Iris pigment epithelial cell (primary cell): ENCODE measurements around the gene LRP1B.
A peak's percentile ranks its signal among the peaks of the same experiment; 100 is the strongest.

ENCODE experiments used
- DNase-seq: peaks from one replicate; pipeline ENCODE4 v3.0.0-alpha.2; 2011; ENCODE audit warnings: low read depth

LRP1B gene

DNA sequence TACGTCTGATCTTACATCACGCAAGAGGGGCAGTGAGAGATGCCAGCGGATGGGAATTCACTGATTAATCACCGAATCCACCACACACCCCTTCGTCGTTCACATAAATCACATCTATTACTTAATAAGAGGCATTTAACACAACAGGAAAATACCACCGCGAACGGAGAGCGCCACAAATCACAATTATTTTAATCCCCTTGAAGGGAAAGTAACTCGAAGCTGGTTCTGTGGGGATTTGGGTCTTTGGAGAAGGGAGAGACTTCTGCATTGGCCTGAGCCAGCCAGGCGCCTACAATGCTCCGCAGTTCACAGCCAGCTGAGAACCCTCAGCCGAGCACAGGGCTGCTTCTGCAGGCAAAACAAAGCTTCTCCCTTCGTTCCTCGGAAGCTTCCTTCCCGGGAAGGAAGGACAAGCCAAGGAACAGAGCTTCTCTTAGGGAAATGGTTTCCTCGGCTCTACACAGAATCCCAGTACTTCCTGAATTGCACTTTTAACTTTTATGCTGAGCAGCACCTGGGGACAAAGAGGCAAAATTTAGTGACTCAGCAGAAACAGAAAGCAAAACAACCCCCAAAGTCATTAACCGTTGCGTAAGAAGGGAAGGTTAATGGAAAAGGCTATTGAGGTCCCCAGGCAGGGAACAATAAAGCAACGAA is at the start of gene LRP1B:
TSS of gene LRP1B (minus strand) at position 7 of the 660 bp plus-strand sequence. CDS start 287 bp downstream, outside the sequence.
- peak; percentile 43 for DNase-seq

DNA sequence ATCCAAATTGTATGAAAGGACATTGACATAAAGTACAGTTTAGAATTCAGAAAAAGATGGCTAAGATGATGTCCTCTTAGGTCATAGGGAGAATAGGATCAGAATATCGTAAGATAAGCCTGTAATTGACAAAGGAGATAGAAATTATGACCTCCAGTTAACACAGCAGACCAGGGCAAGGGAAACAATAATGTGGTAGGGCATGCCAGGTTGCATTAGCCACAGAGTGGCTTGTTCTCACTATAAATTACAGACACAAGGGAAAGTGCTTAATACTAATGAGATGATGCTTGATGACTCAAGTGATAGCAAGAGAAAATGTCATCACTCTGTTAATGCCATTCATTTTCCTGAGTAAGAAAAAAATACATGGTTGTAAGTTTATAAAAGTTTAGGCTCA is 48.9 kb upstream of the LRP1B start:
- no peak for DNase-seq

DNA sequence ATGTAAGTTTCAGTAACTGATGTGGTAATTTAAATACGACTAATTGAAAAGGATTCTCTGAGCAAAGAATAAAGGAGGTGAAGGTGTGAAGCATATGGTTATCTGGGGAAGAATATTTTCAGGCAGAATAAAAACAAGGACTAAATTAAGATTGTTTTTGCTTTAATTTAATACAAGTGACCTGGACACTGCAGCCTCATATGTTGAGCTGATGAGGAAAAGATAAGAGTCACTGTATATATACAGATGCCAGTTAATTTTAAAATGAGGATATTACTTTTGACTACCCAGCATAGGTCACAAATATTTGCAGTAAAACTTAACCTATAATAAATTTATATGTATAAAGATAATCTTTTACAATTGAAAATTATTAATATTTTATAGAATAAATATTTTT is 47.8 kb upstream of the LRP1B start:
- DNase-seq: no peak

DNA sequence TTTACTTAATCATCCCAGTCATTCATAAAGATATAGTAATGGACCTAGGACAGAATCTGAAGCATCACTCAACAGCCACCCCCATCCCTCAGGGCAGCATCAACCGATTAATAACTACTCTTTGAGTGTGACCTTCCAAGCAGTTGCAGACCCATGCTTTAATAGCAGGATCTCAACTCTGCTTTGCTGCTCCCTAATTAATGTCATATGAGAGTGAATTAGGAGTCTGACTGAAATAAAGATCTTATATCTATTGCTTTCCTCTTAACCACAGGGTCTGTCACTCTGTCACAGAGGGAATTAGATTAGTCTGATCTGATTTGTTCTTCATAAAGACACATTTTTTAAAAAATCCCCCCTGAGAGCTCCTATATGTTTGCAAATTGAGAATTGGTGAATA is 46.1 kb upstream of the LRP1B start:
- no peak for DNase-seq

DNA sequence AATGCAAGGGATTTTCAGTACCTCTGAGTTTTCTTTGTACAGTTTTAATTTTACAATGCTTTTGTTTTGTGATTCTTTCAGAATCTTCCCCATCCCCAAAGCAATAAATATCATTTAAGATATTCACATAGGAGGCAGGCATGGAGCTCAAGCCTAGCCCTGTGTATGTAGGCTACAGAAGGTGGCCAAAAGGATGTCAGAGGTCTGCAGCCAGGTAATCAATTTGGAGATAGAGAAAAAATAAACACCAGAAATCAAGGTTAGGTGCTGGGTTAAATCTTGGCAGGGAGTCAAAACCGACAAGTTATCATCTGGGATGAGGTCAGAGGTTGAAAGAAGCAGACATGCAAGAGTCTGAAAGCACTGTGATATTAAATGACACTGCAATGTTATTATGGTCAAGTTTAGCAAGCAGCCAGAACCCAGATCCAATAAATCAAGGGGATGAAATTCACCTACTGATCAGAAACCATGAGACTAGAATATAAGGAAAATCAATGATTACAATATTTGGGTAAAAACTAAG is 45.1 kb upstream of the LRP1B start:
- DNase-seq: no peak

DNA sequence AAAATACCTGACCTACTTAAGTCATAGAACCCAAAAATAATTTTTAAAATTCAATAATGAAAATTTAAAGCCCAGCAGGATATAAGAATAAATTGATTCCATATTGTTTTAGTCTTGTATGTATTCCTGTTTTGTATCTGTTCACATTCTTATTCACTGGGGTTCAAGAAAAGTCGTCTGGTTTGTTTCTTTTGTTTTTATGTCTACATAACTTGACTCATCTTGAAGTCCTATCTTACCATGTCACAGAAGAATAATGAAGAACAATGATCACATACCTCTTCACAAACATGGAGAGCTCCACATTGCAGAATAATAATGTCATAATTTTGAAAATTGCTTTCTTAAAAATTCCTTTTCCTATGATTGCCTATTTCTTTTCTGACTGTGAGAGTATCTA is 43.4 kb upstream of the LRP1B start:
- no peak for DNase-seq

DNA sequence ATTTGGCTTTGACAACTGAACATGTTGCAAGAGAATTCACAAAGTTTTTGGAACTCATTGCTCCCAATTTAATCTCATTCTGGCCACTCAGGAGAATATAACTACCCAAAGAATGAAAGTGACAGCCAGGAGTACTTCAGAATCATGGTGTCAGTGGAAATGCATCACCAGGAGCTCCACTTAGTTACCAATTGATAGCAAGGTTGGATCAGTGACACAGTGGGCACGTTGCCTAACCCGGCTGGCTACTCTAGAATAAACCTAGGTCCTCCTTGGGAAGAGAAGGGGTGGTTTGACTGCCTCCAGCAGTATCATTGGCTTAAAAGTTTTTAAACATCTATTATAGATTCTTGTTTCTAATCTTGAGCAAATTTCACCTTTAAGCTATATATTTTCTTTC is 40.0 kb upstream of the LRP1B start:
- no peak for DNase-seq

DNA sequence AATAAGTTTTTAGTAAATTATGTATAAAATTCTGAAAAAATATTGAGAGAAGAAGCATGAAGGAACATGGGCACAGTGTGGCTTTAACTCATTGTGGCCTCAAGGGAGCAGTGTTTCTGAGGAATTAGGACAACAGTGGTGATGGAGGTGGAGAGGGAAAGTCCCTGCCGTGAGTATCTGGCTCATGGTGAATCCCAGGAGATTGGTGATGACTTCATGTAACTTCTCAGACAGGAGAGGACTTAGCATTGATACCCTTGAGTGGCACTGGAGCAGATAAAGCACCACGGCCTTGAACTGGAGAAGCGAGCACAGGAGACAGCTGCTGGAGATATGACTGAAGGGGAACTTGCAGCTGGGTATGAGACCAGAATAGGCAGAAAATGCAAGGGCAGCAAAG is 35.0 kb upstream of the LRP1B start:
- peak; percentile 86 for DNase-seq

DNA sequence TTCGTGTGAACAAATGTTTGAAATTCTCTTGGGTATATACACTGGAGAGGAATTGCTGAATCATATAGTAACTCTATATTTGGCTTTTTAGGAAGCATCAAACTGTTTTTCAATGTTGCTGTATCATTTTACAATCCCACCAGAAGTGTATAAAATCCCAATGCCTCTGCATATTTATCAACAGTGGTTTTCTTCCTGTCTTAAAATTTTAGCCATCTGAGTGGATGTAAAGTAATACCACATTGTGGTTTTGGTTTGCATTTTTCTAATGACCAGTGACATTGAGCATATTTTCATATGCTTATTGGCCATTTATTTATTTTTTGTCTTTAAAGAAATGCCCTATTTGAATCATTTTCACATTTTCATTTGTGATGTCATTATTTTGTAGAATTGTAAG is 22.8 kb upstream of the LRP1B start:
- peak; percentile 42 for DNase-seq

DNA sequence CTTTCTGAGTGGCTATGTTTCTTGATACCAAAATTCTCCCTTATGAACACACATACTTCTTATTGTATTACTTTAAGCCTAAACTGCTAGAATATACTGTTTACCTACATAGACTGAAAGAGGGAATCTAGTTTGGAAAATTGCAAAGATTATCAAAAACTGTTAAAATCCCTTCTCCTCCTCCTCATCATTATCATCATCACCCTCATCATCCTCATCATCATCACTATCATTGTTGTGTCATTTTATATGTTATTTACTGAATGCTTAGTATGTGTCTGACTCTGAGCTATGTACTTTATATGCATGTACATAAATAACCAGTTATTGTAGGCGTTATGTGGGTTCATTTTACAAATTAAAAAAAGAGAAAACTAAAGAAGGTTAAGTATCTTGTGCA is 19.6 kb upstream of the LRP1B start:
- no peak for DNase-seq

DNA sequence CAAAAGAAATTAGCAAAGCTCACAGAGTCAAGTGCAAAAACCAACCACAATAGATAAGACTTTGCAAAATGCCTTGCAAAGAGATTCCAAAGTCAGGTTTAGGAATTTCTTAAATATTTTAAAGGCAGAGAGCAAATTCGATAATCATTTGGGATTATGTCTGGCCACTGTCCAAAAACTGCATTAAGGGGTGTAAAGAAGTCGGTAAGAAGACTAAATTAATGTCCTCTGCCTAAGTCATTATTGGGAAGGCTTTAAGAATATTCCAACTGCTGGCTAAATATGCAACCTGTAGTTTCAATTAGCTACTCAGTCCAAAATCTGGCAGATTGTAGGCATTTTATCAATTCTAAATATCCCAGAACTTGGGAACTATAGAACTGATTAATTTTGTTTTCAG is 13.7 kb upstream of the LRP1B start:
- DNase-seq: no peak

DNA sequence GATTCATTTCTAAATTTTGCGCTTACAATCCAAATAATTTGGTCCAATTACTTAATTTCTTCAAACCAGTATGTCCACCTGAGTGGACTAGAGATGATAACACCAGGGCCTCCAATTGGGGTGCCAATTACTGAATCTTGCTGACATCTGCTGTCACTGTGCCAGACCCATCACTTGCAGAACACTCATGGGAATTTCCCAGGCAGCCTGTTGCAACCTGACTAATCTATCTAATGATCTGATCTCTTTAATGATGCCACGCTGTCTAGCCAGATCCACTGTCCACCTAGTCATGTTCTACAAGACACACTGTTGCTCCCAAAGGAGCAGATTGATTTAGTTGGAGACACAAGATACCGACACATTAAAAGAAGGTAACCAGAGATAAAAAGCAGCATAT is 11.8 kb upstream of the LRP1B start:
- DNase-seq: peak; percentile 40

DNA sequence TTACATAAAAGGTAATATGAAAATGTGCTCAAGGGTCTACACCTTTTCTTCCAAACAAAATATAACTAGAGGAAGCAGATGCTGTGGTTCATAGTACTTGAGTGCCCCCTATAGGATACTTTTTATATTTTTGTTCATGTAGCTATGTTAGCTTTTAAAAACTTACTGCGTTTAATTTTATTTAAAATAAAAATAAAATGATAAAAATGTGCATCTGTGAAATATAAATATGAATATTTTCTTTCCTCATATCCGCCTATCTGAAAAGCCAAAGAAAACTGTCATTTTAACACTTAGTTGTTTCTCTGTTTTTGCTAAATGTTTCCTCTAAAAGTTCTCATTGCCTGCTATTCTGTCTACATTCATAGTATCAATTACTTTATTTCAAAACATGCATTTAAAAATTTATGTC is 9.6 kb upstream of the LRP1B start:
- DNase-seq: peak; percentile 29

DNA sequence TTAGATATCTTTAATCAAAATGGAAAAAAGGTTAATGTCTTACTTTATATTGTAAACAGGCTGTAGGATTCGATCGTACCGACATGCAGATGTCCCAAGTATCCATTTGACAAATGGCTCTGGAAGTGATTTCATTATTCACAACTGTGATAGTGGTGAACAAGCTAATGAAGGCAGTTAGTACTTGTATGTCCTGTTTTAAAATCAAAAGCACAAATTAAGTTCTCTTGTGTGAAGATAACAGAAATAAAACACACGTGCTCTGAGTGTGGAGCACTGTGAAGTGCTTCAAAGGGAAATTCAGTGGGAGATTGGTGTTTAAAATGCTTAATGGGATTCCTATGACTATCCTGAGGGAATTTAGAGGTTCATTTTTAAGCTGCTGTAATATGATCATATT is 8.6 kb upstream of the LRP1B start:
- DNase-seq: no peak

DNA sequence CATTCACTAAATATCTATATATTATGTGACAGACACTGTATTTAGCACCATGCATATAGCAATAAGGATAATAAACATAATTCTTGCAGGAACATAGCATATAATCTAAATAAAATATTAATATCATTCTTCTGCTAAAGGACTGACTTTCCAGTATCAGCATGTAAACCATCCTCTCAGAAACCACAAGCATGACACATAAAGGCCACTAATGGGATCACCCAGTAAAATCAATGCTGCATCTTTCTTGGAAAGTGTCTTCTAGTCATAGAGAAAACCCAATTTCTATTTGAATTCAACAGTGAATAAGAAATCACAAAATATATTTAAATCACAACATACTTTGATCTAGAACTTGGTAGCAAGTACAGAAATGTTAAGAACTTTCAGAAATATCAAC is 5.8 kb upstream of the LRP1B start:
- no peak for DNase-seq

DNA sequence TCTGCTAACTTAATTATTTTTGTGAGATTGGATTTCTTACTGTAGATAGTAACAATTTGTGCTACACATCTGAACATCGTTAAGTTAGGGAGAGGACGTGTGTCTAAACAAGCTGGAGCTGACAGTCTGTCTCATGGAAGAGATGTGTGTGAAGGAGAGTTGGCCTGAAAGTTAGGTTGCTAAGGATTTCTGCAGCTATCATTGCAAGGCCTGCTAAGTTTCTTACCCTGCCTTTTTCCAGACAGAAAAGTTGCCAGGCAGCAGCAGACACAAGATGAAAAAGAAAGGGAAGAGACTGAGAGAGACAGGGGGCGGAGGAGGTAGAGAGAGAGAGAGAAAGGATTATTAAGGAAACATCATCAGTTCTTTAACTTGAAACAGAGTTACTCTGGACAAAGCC is 4.1 kb upstream of the LRP1B start:
- DNase-seq: no peak

DNA sequence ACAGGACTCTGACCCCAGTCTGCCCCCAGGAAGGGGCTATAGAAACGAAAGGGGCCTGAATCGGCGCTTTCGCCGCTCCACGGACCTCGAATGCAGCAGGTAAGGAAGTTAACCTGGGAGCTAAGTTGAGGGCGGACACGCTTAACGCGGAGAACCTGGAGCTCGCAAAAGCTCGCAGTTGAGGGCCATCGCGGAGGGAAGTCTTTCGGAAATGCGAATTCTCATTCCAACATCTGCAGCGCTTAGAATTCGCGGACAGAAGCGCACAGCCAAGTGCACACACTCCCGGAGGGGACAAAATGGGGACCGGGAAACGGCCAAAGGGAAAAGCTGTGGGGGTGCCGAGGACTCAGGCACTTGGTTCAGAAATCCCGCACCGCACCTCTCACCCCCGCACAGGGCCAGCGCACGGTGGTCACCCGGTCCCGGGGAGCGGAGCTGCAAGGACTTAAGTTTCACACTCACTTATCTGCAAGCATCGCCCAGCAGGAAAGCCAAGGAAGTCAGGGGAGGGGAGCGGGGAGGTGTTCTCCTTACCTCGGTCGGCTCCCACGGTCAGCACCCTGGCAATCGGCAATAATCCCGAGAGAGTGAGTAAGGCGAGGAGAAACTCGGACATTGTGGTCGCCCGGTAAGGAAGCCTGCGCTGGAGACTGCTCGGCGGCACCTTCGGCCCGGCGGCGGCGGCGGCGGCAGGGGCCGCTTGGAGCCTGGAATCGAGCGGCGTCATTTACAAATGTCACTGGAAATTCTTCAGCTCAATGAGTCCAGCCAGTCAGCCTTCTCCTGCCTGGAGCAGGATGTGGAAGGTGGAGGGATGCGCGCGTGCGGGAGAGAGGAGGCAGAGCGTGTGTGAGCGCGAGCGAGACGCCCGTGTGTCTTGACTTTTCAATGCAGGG is 456 bp downstream of the LRP1B start:
- DNase-seq: peak; percentile 68

DNA sequence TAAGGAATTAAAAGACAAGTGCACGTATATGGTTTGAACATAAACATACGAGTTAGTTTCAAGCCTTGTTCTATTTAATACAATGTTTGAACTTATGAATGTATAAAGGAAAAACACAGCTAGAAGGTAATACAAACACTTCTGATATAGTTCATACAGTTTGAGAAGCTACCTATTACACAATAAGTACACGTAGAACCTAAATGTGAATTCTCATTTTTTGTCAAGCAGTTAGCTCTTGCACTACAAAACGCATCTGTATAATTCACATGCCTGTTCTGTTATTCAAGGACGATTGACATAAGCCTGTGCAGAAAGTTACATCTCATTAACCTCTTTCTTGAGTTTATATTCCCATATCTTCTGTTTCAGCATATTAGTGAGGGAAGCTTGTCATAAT is 2.7 kb downstream of the LRP1B start:
- DNase-seq: no peak

DNA sequence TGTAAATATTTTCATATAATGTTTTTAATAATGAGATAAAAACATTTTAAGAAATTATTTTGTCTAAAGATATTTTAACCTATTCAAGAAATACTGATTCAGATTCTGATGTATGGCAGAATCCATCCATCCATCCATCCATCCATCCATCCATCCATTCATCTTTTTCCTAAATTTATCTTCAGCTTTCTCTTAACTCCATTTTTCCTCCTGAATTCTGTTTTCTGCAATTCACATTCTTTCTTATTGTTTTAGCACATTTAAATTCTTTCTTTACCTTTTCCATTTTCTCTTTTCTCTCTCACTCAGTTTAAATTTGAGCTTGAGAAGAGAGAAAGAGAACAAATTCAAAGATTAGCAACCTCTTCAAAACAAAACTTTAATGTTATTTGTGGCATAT is 3.6 kb downstream of the LRP1B start:
- no peak for DNase-seq

DNA sequence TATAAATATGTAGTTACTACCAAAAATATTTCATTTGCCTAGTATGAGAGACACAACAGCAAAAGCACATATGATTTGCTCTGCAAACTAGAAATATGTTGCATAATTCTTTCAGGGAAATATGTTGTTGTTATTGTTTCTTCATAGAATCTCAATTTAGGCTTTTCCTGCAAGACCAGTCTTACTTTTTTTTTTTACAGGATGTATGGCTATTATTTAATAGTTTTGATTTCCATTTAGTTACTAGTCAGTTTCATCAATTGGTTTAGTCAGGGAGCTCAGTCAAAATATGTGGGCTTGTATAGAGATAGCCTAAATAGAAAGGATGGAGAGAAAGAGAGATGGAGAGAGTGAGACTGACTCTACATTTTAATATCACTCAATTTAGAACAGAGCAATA is 6.1 kb downstream of the LRP1B start:
- no peak for DNase-seq

DNA sequence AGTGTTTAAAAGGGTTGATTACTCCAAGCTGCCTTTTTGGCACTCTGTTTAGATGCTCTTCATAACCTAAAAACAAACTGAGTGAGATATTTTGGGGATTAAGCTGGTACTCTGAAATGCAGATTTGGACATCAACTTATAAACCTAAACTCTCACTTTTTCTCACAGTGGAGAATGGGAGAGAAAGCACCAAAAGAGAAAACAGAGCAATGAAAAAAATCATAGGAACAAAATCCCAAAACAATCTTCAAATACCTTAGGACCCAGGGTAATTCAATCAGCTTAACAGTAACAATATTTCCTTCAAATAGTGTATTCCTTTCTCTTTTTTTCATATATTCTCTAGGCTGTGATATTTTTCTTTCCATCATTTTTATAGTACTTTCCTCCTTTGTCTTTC is 11.5 kb downstream of the LRP1B start:
- no peak for DNase-seq

DNA sequence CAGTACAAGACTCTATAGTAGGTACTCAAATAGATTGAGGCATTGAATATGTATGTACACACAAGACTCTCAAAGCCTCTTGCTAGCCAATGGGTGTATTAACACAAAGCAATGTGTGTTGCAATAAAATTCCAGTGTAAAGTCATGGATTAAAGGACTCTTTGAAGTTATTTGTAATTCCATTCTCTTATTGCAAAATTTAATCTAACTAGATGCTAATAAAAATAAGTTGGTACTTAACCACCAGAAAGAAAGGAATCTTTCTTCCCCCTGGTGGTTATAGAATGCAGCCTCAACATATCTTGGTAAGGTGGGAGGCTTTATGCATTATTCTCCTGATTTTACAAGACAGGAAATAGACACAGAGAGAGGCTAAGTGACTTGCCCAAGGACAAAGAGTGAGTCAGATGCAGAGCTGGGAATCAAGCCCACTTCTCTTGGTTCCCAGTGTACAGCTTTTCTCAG is 18.0 kb downstream of the LRP1B start:
- peak; percentile 94 for DNase-seq

DNA sequence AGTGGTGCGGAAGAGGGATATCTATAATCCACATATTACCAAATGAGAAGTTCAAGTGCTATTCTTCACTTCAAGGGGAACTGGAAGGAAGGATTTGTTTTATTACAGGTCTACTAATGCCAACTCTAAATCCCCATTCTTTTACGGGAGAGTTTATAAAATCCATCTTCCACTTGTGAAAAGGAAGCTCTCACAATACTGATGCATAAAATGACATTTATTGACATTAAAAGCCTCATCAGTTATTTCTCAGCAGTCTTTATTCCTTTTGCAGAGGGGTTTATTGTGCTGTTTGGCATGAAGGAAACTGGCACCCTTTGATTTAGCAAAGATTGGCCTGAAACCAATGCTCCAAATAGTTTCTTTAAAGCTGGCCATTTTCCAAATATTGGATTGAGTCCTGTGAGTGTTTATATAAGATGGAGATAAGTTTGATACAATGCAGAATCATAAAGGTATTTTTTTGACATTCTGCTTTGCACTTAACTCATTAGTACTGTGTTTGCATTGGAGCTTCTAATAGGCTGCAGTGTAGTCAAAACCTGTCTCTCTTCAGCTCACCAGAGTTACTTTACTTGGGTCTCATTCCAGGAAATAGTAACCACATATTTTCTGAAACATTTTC is 26.6 kb downstream of the LRP1B start:
- DNase-seq: no peak
